KMS-11 (cell line): Measurements from ENCODE around the gene CGB2.

Experiments used
- H2AFZ ChIP-seq: fragments of 200-600 bp; sonication (generic); 2 replicates; pipeline ENCODE4 v1.6.1; 2016; ENCODE audit warnings: antibody characterized with exemption, mixed run types, low read depth
- H3K27ac ChIP-seq: fragments of 200-600 bp; sonication (generic); 2 replicates; pipeline ENCODE4 v1.6.1; 2016; ENCODE audit warnings: mild to moderate bottlenecking, mixed run types
- H3K27me3 ChIP-seq: fragments of 200-600 bp; sonication (generic); 2 replicates; pipeline ENCODE4 v1.6.1; 2017; ENCODE audit warnings: mild to moderate bottlenecking, low read depth, mixed run types, moderate library complexity; ENCODE audit not compliant: insufficient read depth
- H3K36me3 ChIP-seq: fragments of 200-600 bp; sonication (generic); 2 replicates; pipeline ENCODE4 v1.6.1; 2017; ENCODE audit warnings: mild to moderate bottlenecking, mixed run types; ENCODE audit not compliant: insufficient read depth
- H3K4me1 ChIP-seq: fragments of 200-600 bp; sonication (generic); 2 replicates; pipeline ENCODE4 v1.6.1; 2016; ENCODE audit warnings: mild to moderate bottlenecking, low read depth, mixed run types; ENCODE audit not compliant: poor library complexity, severe bottlenecking
- H3K4me2 ChIP-seq: fragments of 200-600 bp; sonication (generic); 2 replicates; pipeline ENCODE4 v1.7.0; 2016; ENCODE audit warnings: mild to moderate bottlenecking, mixed run types
- H3K4me3 ChIP-seq: fragments of 200-600 bp; sonication (generic); IDR thresholded peaks from 2 replicates; pipeline ENCODE4 v1.6.1; 2017; ENCODE audit warnings: low read depth, low read length, mixed read lengths; ENCODE audit not compliant: insufficient read depth
- H3K79me2 ChIP-seq: fragments of 200-600 bp; sonication (generic); 2 replicates; pipeline ENCODE4 v1.6.1; 2016; ENCODE audit warnings: low read depth, mixed run types; ENCODE audit not compliant: insufficient read depth
- H3K9ac ChIP-seq: fragments of 200-600 bp; sonication (generic); 2 replicates; pipeline ENCODE4 v1.6.1; 2016; ENCODE audit warnings: mild to moderate bottlenecking, mixed run types
- H4K20me1 ChIP-seq: fragments of 200-600 bp; sonication (generic); 2 replicates; pipeline ENCODE4 v1.6.1; 2016; ENCODE audit warnings: mild to moderate bottlenecking, mixed run types; ENCODE audit not compliant: insufficient read depth
- CTCF ChIP-seq: fragments of 200-600 bp; sonication (generic); conservative IDR thresholded peaks from 2 replicates; pipeline ENCODE4 v1.6.1; 2017; ENCODE audit warnings: low read depth, mild to moderate bottlenecking, antibody characterized with exemption, low read length, moderate library complexity, mixed read lengths

Gene CGB2

GRCh38 chr19:48987323-48987722 lies 44.4 kb upstream of the CGB2 start:
- Histone ChIP-seq H2AFZ (no peak overlapping the region), H3K27ac (no peak overlapping the region), H3K4me1 (peaks cover 5% of the 10 kb centered on the region), H3K27me3 (no peaks in the 10 kb centered on the region), H3K36me3 (no peaks in the 10 kb centered on the region), H3K4me3 (no peak overlapping the region), H3K4me2 (no peak overlapping the region), H4K20me1 (no peaks in the 10 kb centered on the region), H3K79me2 (peaks cover 14% of the 10 kb centered on the region; the same call in 1 of the 2 replicates), H3K9ac (no peak overlapping the region)
- TF ChIP-seq CTCF = no peak

DNA sequence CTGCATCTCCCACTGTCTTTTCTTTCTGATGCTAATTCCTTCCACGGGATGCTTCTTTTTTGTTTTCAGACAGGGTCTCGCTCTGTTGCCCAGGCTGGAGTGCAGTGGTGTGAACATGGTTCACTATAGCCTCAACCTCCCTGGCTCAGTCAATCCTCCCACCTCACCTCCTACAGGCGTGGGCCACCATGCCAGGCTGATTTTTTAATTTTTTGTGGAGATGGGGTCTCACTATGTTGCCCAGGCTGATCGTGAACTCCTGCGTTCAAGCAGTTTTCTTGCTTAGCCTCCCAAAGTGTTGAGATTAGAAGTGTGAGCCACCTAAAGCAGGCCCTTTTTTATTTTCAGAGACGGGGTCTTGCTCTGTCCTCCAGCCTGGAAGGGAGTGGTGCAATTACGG lies 43.4 kb upstream of the CGB2 start:
- Histone ChIP-seq H3K4me3 (no peak overlapping the region), H3K27me3 (no peaks in the 10 kb centered on the region), H3K36me3 (no peaks in the 10 kb centered on the region), H3K27ac (no peak overlapping the region), H3K9ac (no peak overlapping the region), H4K20me1 (no peaks in the 10 kb centered on the region), H2AFZ (no peak overlapping the region), H3K4me2 (no peak overlapping the region), H3K4me1 (peaks cover 5% of the 10 kb centered on the region), H3K79me2 (peaks cover 21% of the 10 kb centered on the region; the same call in 1 of the 2 replicates)
- TF ChIP-seq CTCF = no peak

DNA sequence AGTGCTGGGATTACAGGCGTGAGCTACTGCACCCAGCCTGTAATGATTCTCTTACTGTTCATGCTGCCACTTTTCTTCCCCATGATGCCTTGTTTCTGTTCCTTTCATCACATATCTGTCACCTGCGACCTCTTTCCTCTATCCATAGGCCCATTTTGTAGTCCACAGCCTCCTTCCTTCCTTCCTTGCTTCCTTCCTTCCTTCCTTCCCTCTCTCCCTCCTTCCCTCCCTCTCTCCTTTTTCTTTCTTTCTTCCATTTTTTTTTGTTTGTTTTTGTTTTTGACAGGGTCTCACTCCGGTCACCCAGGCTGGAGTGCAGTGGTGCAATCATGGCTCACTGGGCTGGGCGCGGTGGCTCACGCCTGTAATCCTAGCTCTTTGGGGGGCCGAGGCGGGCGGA lies 42.8 kb upstream of the CGB2 start:
- Histone ChIP-seq H3K27ac (no peak overlapping the region), H4K20me1 (no peaks in the 10 kb centered on the region), H3K36me3 (no peaks in the 10 kb centered on the region), H3K4me2 (no peak overlapping the region), H3K79me2 (peaks cover 23% of the 10 kb centered on the region), H3K9ac (no peak overlapping the region), H3K27me3 (no peaks in the 10 kb centered on the region), H3K4me1 (peaks cover 5% of the 10 kb centered on the region), H2AFZ (no peak overlapping the region), H3K4me3 (no peak overlapping the region)
- TF ChIP-seq CTCF = no peak

GRCh38 chr19:48989701-48990291 lies 41.9 kb upstream of the CGB2 start:
- H3K27me3 ChIP-seq = no peaks in the 10 kb centered on the region
- H4K20me1 ChIP-seq = no peaks in the 10 kb centered on the region
- H3K36me3 ChIP-seq = no peaks in the 10 kb centered on the region
- H3K9ac ChIP-seq = no peak overlapping the region
- H3K27ac ChIP-seq = no peak overlapping the region
- peaks cover 9% of the 10 kb centered on the region for H3K4me1 ChIP-seq
- TF ChIP-seq CTCF = no peak
- no peak overlapping the region for H2AFZ ChIP-seq
- no peak overlapping the region for H3K4me3 ChIP-seq
- H3K79me2 ChIP-seq = peaks cover 32% of the 10 kb centered on the region
- no peak overlapping the region for H3K4me2 ChIP-seq
